Mesenchymal stem cell (in vitro differentiated cells and primary cell): Measurements from ENCODE around the gene GLT6D1.

ENCODE experiments used
- DNase-seq: peaks from one replicate; pipeline ENCODE4 v3.0.0-alpha.2; 2013
- H2AFZ ChIP-seq: one replicate; pipeline ENCODE4 v1.6.1; 2013; ENCODE audit warnings: low read depth, mild to moderate bottlenecking, control low read depth, inconsistent platforms, low read length, moderate library complexity
- H2AK5ac ChIP-seq: 2 replicates; pipeline ENCODE4 v1.6.1; 2013; ENCODE audit warnings: low read length, moderate library complexity, mild to moderate bottlenecking, inconsistent platforms; ENCODE audit not compliant: severe bottlenecking
- H2BK120ac ChIP-seq: one replicate; pipeline ENCODE4 v1.6.1; 2013; ENCODE audit warnings: low read depth, mild to moderate bottlenecking, inconsistent platforms, low read length, moderate library complexity
- H2BK12ac ChIP-seq, 2 experiments: one replicate each; pipeline ENCODE4 v1.6.1; 2013; ENCODE audit warnings: inconsistent platforms in 2 of 2, low read length in 2 of 2, mild to moderate bottlenecking in 2 of 2, moderate library complexity in 2 of 2, control low read depth in 1 of 2
- H2BK15ac ChIP-seq: one replicate; pipeline ENCODE4 v1.6.1; 2013; ENCODE audit warnings: mild to moderate bottlenecking, low read depth, inconsistent platforms; ENCODE audit not compliant: poor library complexity, severe bottlenecking
- H2BK5ac ChIP-seq: 2 replicates; pipeline ENCODE4 v1.6.1; 2013; ENCODE audit warnings: low read depth, mild to moderate bottlenecking, low read length, control low read depth, inconsistent platforms; ENCODE audit not compliant: poor library complexity, severe bottlenecking
- H3K14ac ChIP-seq, 2 experiments: one replicate each; pipeline ENCODE4 v1.6.1; 2013; ENCODE audit warnings: inconsistent platforms in 2 of 2, low read length in 2 of 2, control low read depth in 1 of 2, mild to moderate bottlenecking in 1 of 2, moderate library complexity in 1 of 2
- H3K18ac ChIP-seq, 2 experiments: one replicate each; pipeline ENCODE4 v1.6.1; 2013; ENCODE audit warnings: inconsistent platforms in 2 of 2, low read length in 2 of 2, control low read depth in 1 of 2, low read depth in 1 of 2, mild to moderate bottlenecking in 1 of 2
- H3K23ac ChIP-seq, 2 experiments: one replicate each; pipeline ENCODE4 v1.6.1; 2013; ENCODE audit warnings: inconsistent platforms in 2 of 2, low read length in 2 of 2, mild to moderate bottlenecking in 2 of 2, moderate library complexity in 2 of 2, control low read depth in 1 of 2
- H3K27ac ChIP-seq: 2 replicates; pipeline ENCODE4 v1.5.1; 2013; ENCODE audit warnings: mild to moderate bottlenecking, moderate library complexity, low read length, control low read depth, inconsistent platforms; ENCODE audit not compliant: poor library complexity, severe bottlenecking
- H3K27me3 ChIP-seq, 2 experiments: 2 replicates each; pipeline versions ENCODE4 v1.6.1 to v1.7.0; 2013; ENCODE audit warnings: low read length in 2 of 2, mild to moderate bottlenecking in 2 of 2, moderate library complexity in 2 of 2, control low read depth in 1 of 2, inconsistent platforms in 1 of 2; ENCODE audit not compliant: control insufficient read depth in 1 of 2, insufficient read depth in 1 of 2
- H3K36me3 ChIP-seq, 2 experiments: 2 replicates each; pipeline versions ENCODE4 v1.6.1 to v1.7.0; 2013; ENCODE audit warnings: low read length in 2 of 2, control low read depth in 1 of 2, inconsistent platforms in 1 of 2, low read depth in 1 of 2, mild to moderate bottlenecking in 1 of 2; ENCODE audit not compliant: insufficient read depth in 2 of 2, control insufficient read depth in 1 of 2
- H3K4ac ChIP-seq, 2 experiments: one replicate each; pipeline ENCODE4 v1.6.1; 2013; ENCODE audit warnings: inconsistent platforms in 2 of 2, low read length in 2 of 2, mild to moderate bottlenecking in 2 of 2, moderate library complexity in 2 of 2, control low read depth in 1 of 2, low read depth in 1 of 2
- H3K4me1 ChIP-seq: 2 replicates; pipeline ENCODE4 v1.6.1; 2013; ENCODE audit warnings: low read depth, low read length, control low read depth; ENCODE audit not compliant: control insufficient read depth, insufficient read depth
- H3K4me2 ChIP-seq: 2 replicates; pipeline ENCODE4 v1.6.1; 2013; ENCODE audit warnings: low read length, mild to moderate bottlenecking, inconsistent platforms; ENCODE audit not compliant: poor library complexity, severe bottlenecking
- H3K4me3 ChIP-seq, 2 experiments: 2 replicates each; pipeline versions ENCODE4 v1.5.1 to v1.7.0; 2013; ENCODE audit warnings: low read length in 2 of 2, mild to moderate bottlenecking in 2 of 2, control low read depth in 1 of 2, low read depth in 1 of 2; ENCODE audit not compliant: insufficient read depth in 1 of 2
- H3K79me1 ChIP-seq: replicated peaks from 2 replicates; pipeline ENCODE4 v1.6.1; 2013; ENCODE audit warnings: mild to moderate bottlenecking, control low read depth, low read length, inconsistent platforms; ENCODE audit not compliant: poor library complexity, severe bottlenecking
- H3K9ac ChIP-seq: 2 replicates; pipeline ENCODE4 v1.7.0; 2013; ENCODE audit warnings: mild to moderate bottlenecking, low read length, moderate library complexity
- H3K9me3 ChIP-seq: 2 replicates; pipeline ENCODE4 v1.7.0; 2013; ENCODE audit warnings: mild to moderate bottlenecking, low read length; ENCODE audit not compliant: control insufficient read depth
- H4K8ac ChIP-seq: one replicate; pipeline ENCODE4 v1.6.1; 2013; ENCODE audit warnings: inconsistent platforms, mild to moderate bottlenecking, low read length, moderate library complexity
- H4K91ac ChIP-seq: one replicate; pipeline ENCODE4 v1.6.1; 2013; ENCODE audit warnings: mild to moderate bottlenecking, low read length, inconsistent platforms
- WGBS: methylation state at CpG from one replicate; pipeline ENCODE4 v1.1.7; 2013; ENCODE audit warnings: mixed read lengths; 5-methylcytosine and 5-hydroxymethylcytosine counted together

GLT6D1 gene

DNA sequence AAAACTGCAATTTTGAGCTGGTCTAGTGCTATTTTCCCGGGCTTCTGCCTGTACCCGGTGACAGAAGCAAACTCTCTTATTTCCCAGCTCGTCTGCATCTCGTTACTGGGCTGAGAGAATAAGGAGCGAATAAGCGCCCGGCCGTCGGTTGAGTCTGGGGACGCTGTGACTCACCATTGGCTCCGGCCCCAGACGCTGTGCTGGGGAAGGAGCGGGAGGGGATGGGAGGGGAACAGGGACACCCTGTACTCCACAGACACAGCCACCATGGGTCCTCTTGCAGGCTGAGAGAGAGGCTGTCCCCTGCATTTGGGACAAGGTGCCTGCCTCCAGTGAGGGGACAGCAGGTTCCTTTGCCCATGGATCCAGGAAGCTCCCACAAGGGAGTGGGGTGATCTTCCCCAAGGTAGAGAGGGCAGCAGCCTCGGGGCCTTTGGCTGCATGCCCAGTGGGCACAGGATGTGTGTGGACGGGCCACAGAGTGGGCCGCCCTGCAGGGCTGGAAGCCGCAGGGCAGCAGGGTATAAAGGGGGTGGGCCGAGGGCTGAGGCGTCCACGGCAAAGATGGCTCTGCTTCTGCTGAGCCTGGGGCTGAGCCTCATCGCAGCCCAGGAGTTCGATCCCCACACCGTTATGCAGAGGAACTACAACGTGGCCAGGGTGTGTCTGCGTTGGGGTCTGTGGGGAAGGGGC lies 23.6 kb upstream of the GLT6D1 start, which contains the start of gene LCN9:
TSS of gene LCN9 (plus strand) at position 552 of the 693 bp plus-strand sequence. CDS start at position 565, 13 bp downstream.
- Histone ChIP-seq H2BK5ac (no peak within 1 kb of the TSS), H4K8ac (no peak within 1 kb of the TSS), H3K4ac (no peak within 1 kb of the TSS), H3K9ac (no peak within 1 kb of the TSS), H3K4me3 (no peak within 1 kb of the TSS), H4K91ac (no peak within 1 kb of the TSS), H3K27me3 (peaks cover 0 to 3% of the 10 kb centered on the region in 2 experiments), H2BK12ac (no peak within 1 kb of the TSS), H3K18ac (no peak within 1 kb of the TSS), H2BK120ac (no peak within 1 kb of the TSS), H3K14ac (no peak within 1 kb of the TSS), H3K4me2 (no peak within 1 kb of the TSS), H3K79me1 (no peaks in the 10 kb centered on the region), H2AK5ac (no peak within 1 kb of the TSS), H2BK15ac (no peak within 1 kb of the TSS), H3K36me3 (no peaks in the 10 kb centered on the region), H3K23ac (no peak within 1 kb of the TSS), H3K27ac (no peak within 1 kb of the TSS), H3K9me3 (no peaks in the 10 kb centered on the region), H2AFZ (no peak within 1 kb of the TSS), H3K4me1 (no peaks in the 10 kb centered on the region)
- no peak for DNase-seq
- WGBS = 72% methylated on average over 25 of the region's 25 CpGs

DNA sequence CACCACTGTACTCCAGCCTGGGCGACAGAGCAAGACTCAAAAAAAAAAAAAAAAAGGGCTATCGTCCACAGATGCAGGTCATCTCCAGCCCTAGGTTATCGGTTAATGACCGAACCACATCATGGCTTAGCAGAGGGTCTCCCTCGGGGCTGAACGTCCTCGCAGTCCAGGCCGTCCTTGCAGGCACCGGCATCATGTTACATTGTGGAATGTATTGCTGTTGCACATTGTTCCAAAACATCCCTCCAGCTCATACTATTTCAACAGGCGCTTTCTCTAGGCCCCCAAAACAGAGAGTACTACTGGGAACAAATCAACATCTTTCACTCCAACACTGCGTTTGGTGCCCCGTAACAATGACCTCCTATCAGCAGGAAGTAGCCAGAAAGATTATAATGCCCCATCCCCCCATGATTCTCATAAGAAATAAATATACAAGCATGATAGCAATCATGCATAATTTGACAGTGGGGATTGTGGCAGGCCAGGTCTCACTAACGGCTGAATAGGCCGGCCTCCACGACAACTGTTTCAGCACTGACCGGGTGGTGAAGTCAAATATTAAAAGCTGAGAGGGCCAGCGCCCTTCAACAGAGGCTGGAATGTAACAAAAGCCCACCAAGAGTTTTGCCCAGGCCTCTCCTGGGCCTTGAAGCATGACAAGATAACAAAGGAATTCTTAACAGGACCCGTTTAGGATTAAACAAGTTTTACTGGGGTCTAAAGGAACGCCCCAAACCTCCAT lies 22.6 kb upstream of the GLT6D1 start:
- H3K79me1 ChIP-seq = no peaks in the 10 kb centered on the region
- no peak overlapping the region for H3K18ac ChIP-seq
- H2BK12ac ChIP-seq = no peak overlapping the region
- H3K27me3 ChIP-seq = peaks cover 0 to 3% of the 10 kb centered on the region in 2 experiments
- H3K9ac ChIP-seq = no peak overlapping the region
- H2AFZ ChIP-seq = no peak overlapping the region
- no peaks in the 10 kb centered on the region for H3K36me3 ChIP-seq
- no peak overlapping the region for H3K27ac ChIP-seq
- H2AK5ac ChIP-seq = no peak overlapping the region
- H3K4me2 ChIP-seq = no peak overlapping the region
- H3K9me3 ChIP-seq = no peaks in the 10 kb centered on the region
- H2BK5ac ChIP-seq = no peak overlapping the region
- no peak overlapping the region for H3K14ac ChIP-seq
- DNase-seq = no peak
- H3K23ac ChIP-seq = no peak overlapping the region
- no peak overlapping the region for H4K8ac ChIP-seq
- no peak overlapping the region for H2BK15ac ChIP-seq
- H3K4ac ChIP-seq = no peak overlapping the region
- H3K4me3 ChIP-seq = no peak overlapping the region
- H4K91ac ChIP-seq = no peak overlapping the region
- 76% methylated on average over 17 of the region's 19 CpGs for WGBS
- H3K4me1 ChIP-seq = no peaks in the 10 kb centered on the region
- no peak overlapping the region for H2BK120ac ChIP-seq

DNA sequence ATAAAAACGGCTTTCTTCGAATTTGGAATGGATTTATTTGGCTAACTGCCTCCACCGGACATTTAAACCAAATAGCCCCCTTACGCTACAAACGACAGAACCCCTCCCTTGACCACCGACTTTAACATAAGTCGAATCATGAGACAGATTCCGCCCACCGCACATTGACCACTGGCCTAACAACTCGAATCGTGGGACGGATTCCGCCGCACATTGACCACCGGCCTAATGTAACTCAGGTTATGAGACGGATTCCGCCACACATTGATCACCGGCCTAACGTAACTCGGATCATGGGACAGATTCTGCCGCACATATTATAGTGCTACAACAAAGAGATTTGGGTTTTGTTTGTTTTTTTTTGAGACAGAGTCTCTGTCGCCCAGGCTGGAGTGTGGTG lies 21.1 kb upstream of the GLT6D1 start:
- Histone ChIP-seq H3K14ac (no peak overlapping the region), H3K27me3 (peaks cover 0 to under 1% of the 10 kb centered on the region in 2 experiments), H3K4me3 (no peak overlapping the region), H2BK120ac (no peak overlapping the region), H2AFZ (no peak overlapping the region), H2BK5ac (no peak overlapping the region), H2AK5ac (no peak overlapping the region), H3K4me1 (no peaks in the 10 kb centered on the region), H3K27ac (no peak overlapping the region), H4K8ac (no peak overlapping the region), H3K4ac (no peak overlapping the region), H3K36me3 (no peaks in the 10 kb centered on the region), H3K9ac (no peak overlapping the region), H3K18ac (no peak overlapping the region), H2BK15ac (no peak overlapping the region), H3K9me3 (no peaks in the 10 kb centered on the region), H3K79me1 (no peaks in the 10 kb centered on the region), H3K23ac (no peak overlapping the region), H2BK12ac (no peak overlapping the region), H4K91ac (no peak overlapping the region), H3K4me2 (no peak overlapping the region)
- 92% methylated on average over 22 of the region's 22 CpGs for WGBS
- DNase-seq = no peak

DNA sequence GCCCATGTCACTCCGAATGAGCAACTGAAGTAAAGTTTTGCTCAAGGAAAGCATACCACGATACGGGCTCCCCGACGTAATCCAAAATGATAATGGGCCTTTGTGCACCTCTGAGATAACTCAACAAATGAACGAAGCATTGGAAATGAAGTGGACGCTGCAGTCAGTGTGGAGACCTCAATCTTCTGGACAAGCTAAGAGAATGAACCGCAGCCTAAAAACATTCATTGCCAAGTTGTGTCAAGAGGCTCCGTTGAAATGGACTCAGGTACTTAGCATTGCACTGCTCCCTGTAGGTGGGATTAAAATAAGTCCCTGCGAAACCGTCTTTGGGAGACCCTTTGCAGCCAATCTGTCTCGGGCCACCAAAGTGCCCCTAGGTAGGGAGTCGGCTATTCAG lies 19.9 kb upstream of the GLT6D1 start:
- no peak overlapping the region for H3K14ac ChIP-seq
- DNase-seq = no peak
- H2BK12ac ChIP-seq = no peak overlapping the region
- H3K4me2 ChIP-seq = no peak overlapping the region
- H3K4me3 ChIP-seq = no peak overlapping the region
- H3K4ac ChIP-seq = no peak overlapping the region
- H4K8ac ChIP-seq = no peak overlapping the region
- no peak overlapping the region for H2AK5ac ChIP-seq
- H2BK15ac ChIP-seq = no peak overlapping the region
- no peak overlapping the region for H4K91ac ChIP-seq
- no peaks in the 10 kb centered on the region for H3K36me3 ChIP-seq
- H2BK120ac ChIP-seq = no peak overlapping the region
- H3K27me3 ChIP-seq = no peaks in the 10 kb centered on the region
- no peaks in the 10 kb centered on the region for H3K79me1 ChIP-seq
- no peaks in the 10 kb centered on the region for H3K4me1 ChIP-seq
- no peak overlapping the region for H2BK5ac ChIP-seq
- 91% methylated on average over 13 of the region's 13 CpGs for WGBS
- H3K9me3 ChIP-seq = peaks cover 3% of the 10 kb centered on the region
- no peak overlapping the region for H3K9ac ChIP-seq
- no peak overlapping the region for H3K18ac ChIP-seq
- no peak overlapping the region for H2AFZ ChIP-seq
- H3K27ac ChIP-seq = no peak overlapping the region
- H3K23ac ChIP-seq = no peak overlapping the region
